Measurements from ENCODE around the gene VPREB3. TPM values are rescaled to one million over a fixed set of nuclear protein-coding genes. Genes with fewer than 3 reads are reported as not detected.

Gene VPREB3
- total RNA-seq, 1 donor from 2014 or later = not detected

- no peaks in the 10 kb centered on the region for H3K36me3 ChIP-seq
- intact Hi-C loops (cut with DNase I) = no loop called here
- DNase-seq (no peak), ATAC-seq (no peak)
- no peaks in the 10 kb centered on the region for H3K27me3 ChIP-seq (ENCODE audit: low read depth)
- TF ChIP-seq CTCF (IDR thresholded peaks at IDR 0.05) = no peak
- H3K4me3 ChIP-seq = no peak overlapping the region
- peaks cover 7% of the 10 kb centered on the region for H3K4me1 ChIP-seq
- no peak overlapping the region for H3K27ac ChIP-seq
- H3K9me3 ChIP-seq = no peaks in the 10 kb centered on the region
Measured at GRCh38 chr22:23782252-23782651, 28.0 kb upstream of the VPREB3 start.

- Histone ChIP-seq H3K36me3 (no peaks in the 10 kb centered on the region), H3K4me3 (no peak overlapping the region), H3K4me1 (peaks cover 7% of the 10 kb centered on the region), H3K27me3 (ENCODE audit: low read depth) (no peaks in the 10 kb centered on the region), H3K27ac (no peak overlapping the region), H3K9me3 (no peaks in the 10 kb centered on the region)
- DNase-seq = no peak
- ATAC-seq = no peak
- intact Hi-C loops (cut with DNase I) = no loop called here
- no peak for TF ChIP-seq CTCF (IDR thresholded peaks at IDR 0.05)
Measured at GRCh38 chr22:23781511-23782183, 27.4 kb upstream of the VPREB3 start.

GRCh38 chr22:23781065-23781464, 26.8 kb upstream of the VPREB3 start:
- ATAC-seq (no peak), DNase-seq (no peak)
- intact Hi-C loops (cut with DNase I) = no loop called here
- H3K4me1 ChIP-seq = peaks cover under 1% of the 10 kb centered on the region
- no peaks in the 10 kb centered on the region for H3K9me3 ChIP-seq
- no peak overlapping the region for H3K4me3 ChIP-seq
- no peak for TF ChIP-seq CTCF (IDR thresholded peaks at IDR 0.05)
- no peaks in the 10 kb centered on the region for H3K36me3 ChIP-seq
- H3K27ac ChIP-seq = no peak overlapping the region
- H3K27me3 ChIP-seq (ENCODE audit: low read depth) = no peaks in the 10 kb centered on the region

- intact Hi-C loops (cut with DNase I) = no loop called here
Measured at GRCh38 chr22:23780146-23780748, 26.0 kb upstream of the VPREB3 start.

GRCh38 chr22:23779731-23780130, 25.5 kb upstream of the VPREB3 start:
- Histone ChIP-seq H3K27ac (no peak overlapping the region), H3K4me3 (no peak overlapping the region), H3K9me3 (no peaks in the 10 kb centered on the region), H3K36me3 (no peaks in the 10 kb centered on the region), H3K27me3 (ENCODE audit: low read depth) (no peaks in the 10 kb centered on the region), H3K4me1 (peaks cover 5% of the 10 kb centered on the region)
- intact Hi-C loops (cut with DNase I) = no loop called here
- DNase-seq = no peak
- TF ChIP-seq CTCF (IDR thresholded peaks at IDR 0.05) = no peak
- ATAC-seq = no peak

More at GRCh38 chr22:23780146-23780748, 26.0 kb upstream of the VPREB3 start:
- DNase-seq (no peak), ATAC-seq (no peak)
- Histone ChIP-seq H3K36me3 (no peaks in the 10 kb centered on the region), H3K9me3 (no peaks in the 10 kb centered on the region), H3K4me1 (no peaks in the 10 kb centered on the region), H3K27ac (no peak overlapping the region), H3K27me3 (ENCODE audit: low read depth) (no peaks in the 10 kb centered on the region), H3K4me3 (no peak overlapping the region)
- no peak for TF ChIP-seq CTCF (IDR thresholded peaks at IDR 0.05)

Measured in lower lobe of right lung (tissue), 2 donors.